Rectal smooth muscle tissue (tissue), 1 donor: ENCODE data around the gene LENG8.

Experiments used
- H3K27ac ChIP-seq: one replicate; pipeline ENCODE4 v1.7.0; 2013; ENCODE audit warnings: low read depth, low read length, inconsistent platforms
- H3K27me3 ChIP-seq: one replicate; pipeline ENCODE4 v1.7.0; 2013; ENCODE audit warnings: low read length; ENCODE audit not compliant: control insufficient read depth, insufficient read depth
- H3K36me3 ChIP-seq: one replicate; pipeline ENCODE4 v1.7.0; 2013; ENCODE audit warnings: low read length; ENCODE audit not compliant: control insufficient read depth, insufficient read depth
- H3K4me1 ChIP-seq: one replicate; pipeline ENCODE4 v1.7.0; 2013; ENCODE audit warnings: low read length; ENCODE audit not compliant: control insufficient read depth, insufficient read depth
- H3K4me3 ChIP-seq: one replicate; pipeline ENCODE4 v1.7.0; 2013; ENCODE audit warnings: low read length
- H3K9ac ChIP-seq: one replicate; pipeline ENCODE4 v1.7.0; 2013; ENCODE audit warnings: low read length

The LENG8 gene

DNA sequence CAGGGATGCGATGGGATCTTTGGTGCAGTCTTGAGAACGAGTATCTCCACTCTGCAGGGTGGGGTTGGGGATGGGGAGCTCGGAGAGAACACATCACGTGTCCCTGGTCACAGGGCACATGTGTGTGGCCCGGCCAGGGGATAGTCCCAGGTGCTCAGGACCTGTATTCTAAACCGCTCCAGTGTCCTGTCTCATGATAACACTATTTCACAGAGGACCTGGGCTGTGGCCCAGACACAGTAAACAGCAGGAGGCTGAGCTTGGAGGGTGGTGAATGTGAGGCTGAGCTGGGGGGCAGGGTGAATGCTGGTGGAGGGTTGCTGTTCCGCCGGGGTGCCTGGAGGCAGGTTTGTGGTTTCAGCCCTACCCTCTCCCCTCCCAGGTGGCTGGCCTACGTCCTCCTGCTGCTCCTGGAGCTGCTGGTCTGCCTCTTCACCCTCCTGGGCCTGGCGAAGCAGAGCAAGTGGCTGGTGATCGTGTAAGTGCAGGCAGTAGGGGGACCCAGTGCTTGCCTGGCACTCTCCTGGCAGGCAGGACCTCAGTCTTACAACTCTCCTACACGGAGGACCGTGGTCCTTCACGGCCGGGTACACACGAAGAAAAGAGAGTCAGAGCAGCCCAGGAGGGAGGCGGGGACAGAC is 22.6 kb upstream of the LENG8 start:
- Histone ChIP-seq H3K4me3 (no peak overlapping the region), H3K27me3 (peaks cover 24% of the 10 kb centered on the region), H3K36me3 (no peaks in the 10 kb centered on the region), H3K4me1 (no peaks in the 10 kb centered on the region), H3K27ac (no peak overlapping the region), H3K9ac (no peak overlapping the region)

- H3K4me1 ChIP-seq, result no peaks in the 10 kb centered on the region
- no peak overlapping the region for H3K27ac ChIP-seq
- H3K27me3 ChIP-seq, result peaks cover 24% of the 10 kb centered on the region
- H3K9ac ChIP-seq, result no peak overlapping the region
- no peaks in the 10 kb centered on the region for H3K36me3 ChIP-seq
- no peak overlapping the region for H3K4me3 ChIP-seq
Measured at GRCh38 chr19:54427586-54427985, 21.4 kb upstream of the LENG8 start.

DNA sequence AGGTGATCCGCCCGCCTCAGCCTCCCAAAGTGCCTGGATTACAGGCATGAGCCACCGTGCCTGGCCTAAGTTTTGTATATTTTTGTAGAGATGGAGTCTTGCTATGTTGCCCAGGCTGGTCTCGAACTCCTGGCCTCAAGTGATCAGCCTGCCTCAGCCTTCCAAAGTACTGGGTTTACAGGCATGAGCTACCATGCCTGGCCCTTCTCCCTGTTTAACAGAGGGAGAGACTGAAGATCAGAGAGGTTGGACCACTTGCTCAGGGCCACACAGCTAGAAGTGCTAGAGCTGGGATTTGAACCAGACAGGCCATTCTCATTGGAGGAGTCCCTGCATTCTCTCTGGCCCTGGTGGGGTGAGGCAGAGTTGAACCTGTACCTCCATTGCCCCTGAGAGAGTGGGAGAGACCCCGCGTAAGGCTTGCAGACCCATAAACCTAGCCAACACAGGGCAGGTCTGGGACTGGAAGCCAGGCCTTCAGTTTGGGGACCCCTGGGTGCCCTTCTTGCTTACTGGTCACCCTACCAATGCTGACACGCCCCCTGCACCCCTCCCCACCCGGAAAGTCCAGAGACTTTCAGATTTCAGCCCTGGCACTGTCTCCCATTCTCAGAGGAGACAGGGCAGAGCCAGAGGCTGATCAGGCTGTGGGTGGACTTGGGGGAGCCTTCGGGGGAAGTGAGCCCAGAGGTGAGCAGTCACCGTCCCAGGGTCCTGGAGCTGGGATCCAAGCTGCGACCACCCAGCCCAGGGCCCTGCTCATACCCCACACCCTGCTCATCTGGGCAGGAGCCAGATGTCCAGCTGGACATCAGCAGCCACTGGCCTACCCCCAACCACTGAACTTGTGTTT is 20.4 kb upstream of the LENG8 start:
- Histone ChIP-seq H3K27me3 (peaks cover 24% of the 10 kb centered on the region), H3K27ac (no peak overlapping the region), H3K36me3 (no peaks in the 10 kb centered on the region), H3K4me3 (no peak overlapping the region), H3K4me1 (no peaks in the 10 kb centered on the region), H3K9ac (no peak overlapping the region)

GRCh38 chr19:54429176-54429495 is 19.9 kb upstream of the LENG8 start:
- no peaks in the 10 kb centered on the region for H3K4me1 ChIP-seq
- H3K4me3 ChIP-seq, result no peak overlapping the region
- H3K27ac ChIP-seq, result no peak overlapping the region
- peaks cover 24% of the 10 kb centered on the region for H3K27me3 ChIP-seq
- no peaks in the 10 kb centered on the region for H3K36me3 ChIP-seq
- no peak overlapping the region for H3K9ac ChIP-seq

GRCh38 chr19:54429545-54430227 is 19.3 kb upstream of the LENG8 start:
- Histone ChIP-seq H3K4me1 (no peaks in the 10 kb centered on the region), H3K4me3 (no peak overlapping the region), H3K9ac (no peak overlapping the region), H3K27me3 (peaks cover 24% of the 10 kb centered on the region), H3K27ac (no peak overlapping the region), H3K36me3 (no peaks in the 10 kb centered on the region)

DNA sequence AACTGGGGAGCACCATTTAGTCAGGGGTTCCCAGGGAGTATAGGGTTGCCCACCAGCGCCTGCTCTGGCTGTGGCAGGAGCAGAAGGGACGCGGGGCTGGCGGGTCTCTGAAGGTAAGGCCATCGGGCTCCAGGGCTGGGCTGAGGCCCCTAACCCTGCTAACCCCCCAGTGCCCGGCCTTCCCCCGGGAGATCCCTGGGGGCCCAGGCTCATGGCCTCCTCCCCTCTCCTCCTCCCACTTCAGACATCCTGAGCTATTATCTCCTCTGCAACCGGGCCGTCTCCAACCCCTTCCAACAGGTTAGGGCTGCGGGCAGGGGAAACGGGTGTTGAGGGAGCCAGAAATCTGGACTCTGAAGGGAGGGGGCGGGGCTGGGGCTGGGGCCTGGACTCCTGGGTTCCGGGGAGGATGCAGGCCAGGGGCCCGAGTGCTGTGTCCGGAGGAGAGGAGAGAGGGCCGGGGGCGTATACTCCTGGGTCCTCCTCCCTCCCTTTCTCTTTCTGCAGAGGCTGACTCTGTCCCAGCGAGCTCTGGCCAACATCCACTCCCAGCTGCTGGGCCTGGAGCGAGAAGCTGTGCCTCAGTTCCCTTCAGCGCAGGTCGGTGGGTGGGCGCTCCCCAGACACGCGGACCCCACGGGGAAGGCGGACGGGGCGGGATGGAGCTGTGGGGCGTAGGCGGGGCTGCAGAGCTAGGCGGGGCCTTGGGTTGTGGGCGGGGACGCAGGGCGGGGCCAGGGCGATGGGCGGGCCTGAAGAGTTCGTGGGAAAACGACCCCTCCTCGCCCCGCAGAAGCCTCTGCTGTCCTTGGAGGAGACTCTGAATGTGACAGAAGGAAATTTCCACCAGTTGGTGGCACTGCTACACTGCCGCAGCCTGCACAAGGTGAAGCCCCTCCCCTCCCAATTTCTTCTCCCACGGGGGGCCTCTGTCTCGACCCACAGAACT is 18.4 kb upstream of the LENG8 start:
- H3K4me1 ChIP-seq, result no peaks in the 10 kb centered on the region
- H3K27me3 ChIP-seq, result peaks cover 24% of the 10 kb centered on the region
- H3K9ac ChIP-seq, result no peak overlapping the region
- H3K36me3 ChIP-seq, result no peaks in the 10 kb centered on the region
- no peak overlapping the region for H3K27ac ChIP-seq
- peak overlapping the region; percentile 15 for H3K4me3 ChIP-seq

GRCh38 chr19:54431255-54431838 is 17.7 kb upstream of the LENG8 start:
- no peak overlapping the region for H3K4me3 ChIP-seq
- H3K4me1 ChIP-seq, result no peaks in the 10 kb centered on the region
- H3K9ac ChIP-seq, result no peak overlapping the region
- peaks cover 24% of the 10 kb centered on the region for H3K27me3 ChIP-seq
- H3K27ac ChIP-seq, result no peak overlapping the region
- no peaks in the 10 kb centered on the region for H3K36me3 ChIP-seq

DNA sequence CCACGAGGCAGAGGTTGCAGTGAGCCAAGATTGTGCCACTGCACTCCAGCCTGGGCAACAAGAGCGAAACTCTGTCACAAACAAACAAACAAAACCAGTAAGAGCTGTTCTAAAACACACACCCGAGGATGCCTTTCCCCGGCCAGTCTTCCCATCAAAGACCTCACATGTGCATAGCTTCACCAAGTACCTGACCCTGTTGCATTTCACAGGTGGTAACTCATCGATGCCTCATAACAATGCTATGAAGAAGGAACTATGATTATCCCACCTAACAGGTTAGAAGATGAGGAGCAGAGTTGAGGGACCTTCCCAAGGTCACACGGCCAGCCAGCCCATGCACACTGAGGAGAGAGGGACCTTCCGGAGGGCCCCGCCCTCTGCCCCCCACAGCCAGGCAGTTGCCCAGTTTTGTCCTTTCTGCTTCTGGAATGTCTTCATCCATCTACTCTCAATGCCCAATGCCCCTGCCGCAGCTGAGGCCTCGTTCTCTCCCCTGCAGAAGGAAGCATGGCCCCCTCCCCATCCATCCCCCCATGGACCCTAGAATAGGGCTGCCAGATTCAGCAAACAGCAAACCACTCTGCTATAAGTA is 16.8 kb upstream of the LENG8 start:
- Histone ChIP-seq H3K4me3 (no peak overlapping the region), H3K9ac (no peak overlapping the region), H3K36me3 (no peaks in the 10 kb centered on the region), H3K27ac (no peak overlapping the region), H3K27me3 (peaks cover 21% of the 10 kb centered on the region), H3K4me1 (no peaks in the 10 kb centered on the region)

- no peaks in the 10 kb centered on the region for H3K36me3 ChIP-seq
- no peaks in the 10 kb centered on the region for H3K4me1 ChIP-seq
- peaks cover 16% of the 10 kb centered on the region for H3K27me3 ChIP-seq
- no peak overlapping the region for H3K9ac ChIP-seq
- no peak overlapping the region for H3K27ac ChIP-seq
- no peak overlapping the region for H3K4me3 ChIP-seq
Measured at GRCh38 chr19:54433697-54434096, 15.3 kb upstream of the LENG8 start.

DNA sequence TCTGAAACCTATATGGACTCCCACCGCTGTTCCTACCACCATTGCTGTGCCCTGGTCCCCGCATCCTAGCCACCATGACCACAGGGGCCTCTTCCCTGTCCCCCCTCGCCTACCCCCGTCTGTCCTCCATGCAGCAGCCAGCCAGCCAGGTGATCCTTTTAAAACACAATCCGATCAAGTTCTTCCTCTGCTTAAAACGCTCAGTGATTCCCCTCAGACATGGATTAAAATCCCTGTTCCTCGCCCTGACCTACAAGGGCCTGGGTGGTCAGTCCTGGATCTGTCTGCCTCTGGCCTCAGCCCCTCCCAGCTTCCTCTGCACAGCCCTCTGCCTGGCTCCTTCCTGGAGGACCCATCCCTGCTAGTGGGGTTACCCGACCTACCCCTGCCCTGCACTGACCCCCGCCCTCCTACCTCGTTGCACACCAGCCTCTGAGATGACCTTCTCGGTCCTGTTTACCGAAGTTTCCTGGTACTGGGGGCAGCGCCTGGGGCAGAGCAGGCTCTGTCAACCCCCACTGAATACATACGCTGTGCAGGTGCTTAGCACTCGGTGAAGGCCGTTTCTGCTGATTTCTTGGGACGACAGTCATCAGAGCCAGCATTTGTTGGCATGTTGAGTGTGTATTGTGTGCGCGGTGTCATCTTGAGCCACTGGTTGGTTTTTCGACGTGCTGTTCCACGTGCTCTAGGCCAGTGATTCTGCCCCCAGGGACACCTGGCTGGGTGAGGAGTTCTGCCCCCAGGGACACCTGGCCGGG is 14.7 kb upstream of the LENG8 start:
- no peak overlapping the region for H3K9ac ChIP-seq
- no peaks in the 10 kb centered on the region for H3K4me1 ChIP-seq
- no peak overlapping the region for H3K4me3 ChIP-seq
- H3K27me3 ChIP-seq, result peaks cover 11% of the 10 kb centered on the region
- H3K27ac ChIP-seq, result no peak overlapping the region
- no peaks in the 10 kb centered on the region for H3K36me3 ChIP-seq

DNA sequence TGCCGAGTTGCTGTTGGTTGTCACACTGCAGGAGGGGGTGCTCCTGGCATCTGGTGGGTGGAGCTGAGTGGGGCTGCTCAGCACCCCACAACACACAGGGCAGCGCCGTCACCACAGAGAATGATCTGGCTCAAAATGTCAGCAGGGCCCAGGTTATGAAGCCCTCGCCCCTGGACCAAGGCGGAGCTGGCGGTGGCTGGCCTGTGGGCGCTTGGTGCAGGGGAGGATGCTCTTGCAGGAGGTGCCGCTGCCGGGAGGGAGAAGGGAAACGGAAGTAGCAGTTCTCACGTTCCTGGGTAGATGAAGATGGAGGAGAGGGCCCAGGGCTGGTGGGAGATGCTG is 14.2 kb upstream of the LENG8 start:
- Histone ChIP-seq H3K9ac (no peak overlapping the region), H3K36me3 (no peaks in the 10 kb centered on the region), H3K4me1 (no peaks in the 10 kb centered on the region), H3K4me3 (no peak overlapping the region), H3K27me3 (peaks cover 6% of the 10 kb centered on the region), H3K27ac (no peak overlapping the region)
